Stimulated activated CD4-positive, alpha-beta T cell treated with anti-CD3 and anti-CD28 coated beads, Interleukin-4, amount 100 ng/mL, for 4 hours (primary cell): Measurements from ENCODE around the gene GSTT2.

Experiments used
- DNase-seq, 2 experiments: peaks; one replicate each; pipeline ENCODE4 v3.0.0-alpha.2; 2020

GSTT2 gene

DNA sequence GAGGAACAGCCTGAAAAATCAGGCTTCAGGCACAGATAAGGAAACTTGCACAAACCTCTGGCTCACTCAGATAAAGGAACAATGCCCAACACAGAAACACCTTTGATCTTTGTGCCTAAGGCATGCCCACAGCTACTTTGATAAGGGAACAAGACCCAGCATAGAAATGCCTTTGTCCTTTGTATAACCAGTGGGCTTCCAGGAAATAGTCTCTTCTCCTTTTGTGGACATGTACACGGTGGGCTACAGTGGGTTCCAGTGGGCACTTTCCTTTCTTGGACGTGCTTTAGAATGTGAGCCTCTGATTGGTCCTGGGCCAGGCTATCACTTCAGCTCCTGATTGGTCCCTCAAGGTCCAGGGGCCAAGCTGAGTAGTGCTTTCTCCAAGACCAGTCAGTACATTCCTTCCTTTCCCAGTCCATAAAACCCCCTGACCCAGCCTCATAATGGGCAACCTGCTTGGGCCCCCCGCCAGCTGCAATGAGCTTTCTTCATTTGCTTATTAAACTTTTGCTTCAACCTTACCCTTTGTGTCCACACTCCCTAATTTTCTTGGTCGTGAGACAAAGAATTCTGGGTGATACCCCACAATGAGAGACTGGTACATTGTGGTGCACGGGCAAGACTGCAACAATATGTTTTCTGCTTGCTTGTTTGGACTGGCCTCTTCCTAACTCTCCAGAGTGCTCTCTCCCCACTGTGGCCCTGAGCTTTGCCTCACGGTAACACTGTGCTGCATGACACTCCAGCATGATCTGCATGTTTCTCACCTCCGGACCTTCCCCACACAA, 29.5 kb downstream of the GSTT2 start:
- DNase-seq = no peak

DNA sequence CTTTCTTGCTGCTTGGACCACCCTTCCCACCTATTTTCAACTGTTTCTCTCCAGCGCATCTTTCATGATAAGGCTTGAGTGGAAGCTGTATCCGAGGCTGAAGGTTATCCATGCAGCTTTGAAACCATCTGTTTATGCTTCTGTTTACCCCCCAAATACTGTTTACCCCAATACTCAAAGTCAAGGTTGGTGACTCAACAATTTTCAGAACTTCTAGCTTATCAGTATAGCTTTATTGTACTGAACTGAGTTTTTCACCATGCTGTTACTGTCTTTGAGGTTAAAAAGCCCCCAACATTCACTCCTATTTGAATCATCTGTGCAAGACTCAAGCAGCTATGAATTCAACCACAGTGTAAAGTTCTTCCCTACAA, 30.1 kb downstream of the GSTT2 start:
- DNase-seq = no peak

DNA sequence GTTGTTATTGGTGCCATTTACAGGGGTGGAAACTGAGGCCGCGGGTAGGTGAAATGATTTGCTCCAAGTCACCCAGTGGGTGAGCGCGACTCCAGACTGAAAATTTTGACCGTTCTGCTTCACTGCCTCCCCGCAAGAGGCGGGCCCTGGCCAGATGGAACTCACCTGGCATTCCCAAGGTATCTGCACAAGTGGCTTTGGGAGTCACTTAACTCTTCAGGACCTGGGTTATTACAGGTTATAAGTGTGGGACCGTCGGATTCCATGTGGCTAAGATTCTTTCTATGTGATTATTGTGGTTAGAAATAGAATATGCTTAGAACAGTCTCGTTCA, 31.8 kb downstream of the GSTT2 start:
- no peak for DNase-seq

DNA sequence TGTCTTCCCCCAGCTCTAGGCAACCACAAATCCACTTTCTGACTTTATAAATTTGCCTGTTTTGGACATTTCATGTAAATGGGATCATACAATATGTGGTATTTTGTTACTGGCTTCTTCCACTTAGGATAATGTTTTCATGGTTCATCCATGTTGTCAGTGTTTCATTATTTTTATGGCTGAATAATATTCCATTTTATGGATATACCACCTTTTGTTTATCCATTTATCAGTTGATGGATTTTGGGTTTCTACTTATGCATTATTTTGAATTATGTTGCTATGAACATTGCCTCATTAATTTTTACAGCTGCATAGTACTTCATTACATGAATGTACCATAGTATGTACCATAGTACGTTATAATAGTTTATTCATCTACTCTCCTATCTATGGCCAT, 36.2 kb downstream of the GSTT2 start:
- no peak for DNase-seq

DNA sequence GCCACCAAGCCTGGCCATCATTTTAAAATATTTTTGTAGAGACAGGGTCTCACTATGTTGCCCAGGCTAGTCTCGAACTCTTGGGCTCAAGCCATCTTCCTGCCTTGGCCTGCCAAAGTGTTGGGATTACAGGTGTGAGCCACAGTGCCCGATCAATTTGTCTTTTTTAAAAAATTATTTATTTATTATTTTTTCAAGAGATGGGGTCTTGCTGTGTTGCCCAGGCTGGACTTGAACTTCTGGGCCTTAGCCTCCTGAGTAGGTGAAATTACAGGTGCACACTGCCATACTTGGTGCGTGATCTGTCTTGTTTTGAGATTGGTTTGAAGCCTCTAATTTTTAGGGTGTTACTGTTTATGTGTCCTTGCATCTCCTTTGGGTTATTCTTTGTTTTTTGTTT, 41.4 kb downstream of the GSTT2 start:
- no peak for DNase-seq

DNA sequence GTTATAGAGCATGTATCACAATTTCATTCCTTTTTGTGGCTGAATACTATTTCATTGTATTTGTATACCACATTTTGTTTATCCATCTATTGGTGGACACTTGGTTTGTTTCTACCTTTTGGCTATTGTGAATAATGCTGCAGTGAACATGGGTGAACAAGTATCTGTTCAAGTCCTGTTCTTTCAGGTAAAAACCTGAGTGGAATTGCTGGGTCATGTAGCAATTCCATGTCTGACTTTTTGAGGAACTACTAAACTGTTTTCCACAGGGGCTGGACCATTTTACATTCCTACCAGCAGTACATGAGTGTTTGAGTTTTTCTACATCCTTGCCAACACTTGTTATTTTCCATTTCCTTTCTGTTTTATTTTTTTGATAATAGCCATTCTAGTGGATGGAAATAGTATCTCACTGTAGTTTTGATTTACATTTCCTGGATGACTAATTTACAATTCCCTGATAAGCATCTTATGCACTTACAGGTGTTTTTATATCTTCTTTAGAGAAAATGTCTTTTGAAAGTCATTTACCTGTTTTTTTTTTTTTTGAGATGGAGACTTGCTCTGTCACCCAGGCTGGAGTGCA, 43.4 kb downstream of the GSTT2 start:
- DNase-seq = no peak

DNA sequence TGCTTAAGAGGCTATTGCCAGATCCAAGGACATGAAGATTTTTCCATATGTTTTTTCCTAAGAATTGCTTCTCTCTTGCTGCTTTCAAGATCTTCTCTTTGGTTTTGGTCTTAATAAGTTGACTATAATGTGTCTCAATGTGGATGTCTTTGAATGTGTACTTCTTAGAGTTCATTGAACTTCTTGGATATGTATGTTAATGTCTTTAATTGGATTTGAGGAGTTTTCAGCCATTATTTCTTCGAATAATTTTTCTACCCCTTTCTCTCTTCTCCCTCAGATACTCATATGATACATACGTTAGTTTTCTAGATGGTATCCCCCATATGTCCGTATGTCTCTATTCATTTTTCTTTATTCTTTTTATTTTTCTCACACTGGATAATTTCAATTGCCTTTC, 44.4 kb downstream of the GSTT2 start:
- no peak for DNase-seq

DNA sequence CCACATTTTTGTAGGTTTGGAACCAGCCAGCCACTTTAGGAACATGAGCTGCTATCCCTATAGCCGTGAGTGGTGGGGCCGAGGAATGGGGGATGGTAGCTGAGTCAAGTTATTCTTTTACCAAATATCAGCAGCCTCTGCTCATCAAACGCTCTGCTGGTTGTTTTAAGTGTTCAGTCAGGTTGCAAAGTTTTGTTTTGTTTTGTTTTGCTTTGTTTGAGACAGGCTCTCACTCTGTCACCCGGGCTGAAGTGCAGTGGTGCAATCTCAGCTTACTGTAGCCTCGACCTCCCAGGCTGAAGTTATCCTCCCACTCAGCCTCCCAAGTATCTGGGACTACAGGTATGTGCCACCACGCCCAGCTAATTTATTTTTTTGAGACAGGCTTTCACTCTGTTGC, 45.5 kb downstream of the GSTT2 start:
- DNase-seq = no peak

DNA sequence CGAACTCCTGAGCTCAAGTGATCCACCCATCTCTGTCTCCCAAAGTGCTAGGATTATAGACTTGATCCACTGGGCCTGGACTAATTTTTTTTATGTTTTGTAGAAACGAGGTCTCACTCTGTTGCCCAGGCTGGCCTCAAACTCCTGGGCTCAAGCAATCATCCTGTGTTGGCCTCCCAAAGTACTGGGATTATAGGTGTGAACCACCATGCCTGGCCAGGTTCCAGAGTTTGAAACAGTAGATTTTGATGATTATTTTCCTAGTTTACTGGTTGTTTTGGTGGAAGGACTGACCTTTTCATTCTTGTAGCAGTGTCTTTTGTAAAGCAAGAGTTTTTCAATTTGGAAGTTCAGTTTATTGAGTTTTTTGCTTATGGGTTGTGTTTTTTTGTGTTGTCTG, 46.1 kb downstream of the GSTT2 start:
- no peak for DNase-seq

DNA sequence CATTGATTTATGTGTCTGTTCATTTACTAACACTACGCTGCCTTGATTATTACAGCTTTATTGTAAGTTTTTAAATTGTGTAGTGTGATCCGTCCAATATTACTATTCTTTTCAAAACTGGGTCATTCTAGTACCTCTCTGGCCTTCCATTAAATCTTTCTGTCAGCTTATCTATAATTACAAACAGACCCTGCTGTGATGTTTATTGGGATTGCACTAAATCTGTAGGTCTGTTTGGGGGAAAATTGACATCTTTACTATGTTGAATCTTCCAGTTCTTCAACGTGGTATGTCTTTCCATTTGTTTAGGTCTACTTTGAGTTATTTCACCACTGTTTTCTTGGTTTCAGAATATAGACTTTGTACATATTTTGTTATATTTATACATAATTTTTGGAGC, 46.8 kb downstream of the GSTT2 start:
- no peak for DNase-seq

DNA sequence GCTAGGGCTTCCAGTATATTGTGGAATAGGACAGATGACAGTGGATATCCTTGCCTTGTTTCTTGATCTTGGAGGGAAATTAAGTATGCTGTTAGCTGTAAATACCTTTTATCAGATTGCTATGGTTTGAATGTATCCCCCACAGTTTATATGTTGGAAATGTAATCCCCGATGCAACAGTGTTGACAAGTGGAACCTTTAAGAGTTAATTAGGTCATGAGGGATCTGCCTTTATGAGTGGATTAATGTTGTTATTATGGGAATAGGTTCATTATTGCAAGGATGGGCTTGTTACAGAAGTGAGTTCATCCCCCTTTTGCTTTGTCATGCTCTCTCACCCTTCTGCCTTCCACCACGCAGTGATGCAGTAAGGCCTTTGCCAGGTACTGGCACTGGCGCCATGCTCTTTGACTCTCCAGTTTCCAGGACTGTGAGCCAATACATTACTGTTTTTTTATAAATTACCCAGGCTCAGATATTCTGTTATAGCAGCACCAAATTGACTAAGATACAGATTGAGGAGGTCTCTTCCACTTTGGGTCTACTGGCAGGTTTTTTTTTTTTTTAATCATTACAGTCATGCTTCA, 47.5 kb downstream of the GSTT2 start:
- no peak for DNase-seq

DNA sequence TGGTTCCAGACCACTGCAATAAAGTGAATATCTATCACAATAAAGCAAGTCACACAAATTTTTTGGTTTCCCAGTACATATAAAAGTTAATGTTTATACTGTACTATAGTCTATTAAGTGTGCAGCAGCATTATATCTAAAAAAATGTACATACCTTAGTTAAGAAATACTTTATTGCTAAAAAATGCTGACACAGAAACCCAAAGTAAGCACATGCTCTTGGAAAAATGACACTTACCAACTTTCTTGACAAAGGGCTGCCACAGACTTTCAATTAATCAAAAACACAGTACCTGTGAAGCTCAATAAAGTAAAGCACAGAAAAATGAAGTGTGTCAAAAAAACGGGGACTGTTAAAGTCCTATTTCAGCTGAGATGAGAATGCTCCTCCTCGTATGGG, 48.1 kb downstream of the GSTT2 start:
- DNase-seq = no peak

DNA sequence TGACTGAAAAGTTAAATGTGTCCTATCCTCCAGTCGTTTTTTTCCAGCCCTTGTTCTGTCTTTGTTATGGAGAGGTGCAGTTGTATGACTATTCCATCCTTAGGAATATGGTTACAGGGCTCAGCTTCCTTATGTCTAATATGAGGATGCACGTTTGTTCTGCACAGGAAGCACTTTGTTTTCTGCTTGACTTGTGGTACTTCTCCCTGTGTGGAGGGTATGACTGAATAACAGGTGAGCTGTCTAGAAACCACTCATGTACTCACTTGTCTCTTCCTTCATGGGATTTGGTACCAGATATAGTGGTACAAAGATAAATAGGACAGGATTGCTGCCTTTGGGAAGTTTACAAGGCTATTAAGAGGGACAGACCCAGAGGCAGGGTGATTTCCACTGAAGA, 48.6 kb downstream of the GSTT2 start:
- DNase-seq = no peak

DNA sequence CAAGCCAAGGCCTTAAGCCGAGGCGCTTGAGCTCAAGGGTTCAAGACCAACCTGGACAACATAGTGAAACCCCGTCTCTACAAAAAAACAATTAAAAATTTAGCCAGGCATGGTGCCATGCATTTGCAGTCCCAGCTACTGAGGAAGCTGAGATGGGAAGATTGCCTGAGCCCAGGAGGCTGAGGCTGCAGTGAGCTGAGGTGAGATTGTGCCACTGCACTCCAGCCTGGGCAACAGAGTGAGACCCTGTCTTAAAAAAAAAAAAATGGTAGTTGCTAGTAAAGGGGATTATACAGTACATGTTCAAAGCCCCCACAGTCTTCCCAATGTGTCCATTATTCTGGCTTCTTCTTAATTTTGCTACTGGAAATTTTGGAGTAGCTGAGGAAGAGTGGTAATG, 49.4 kb downstream of the GSTT2 start:
- DNase-seq = no peak

DNA sequence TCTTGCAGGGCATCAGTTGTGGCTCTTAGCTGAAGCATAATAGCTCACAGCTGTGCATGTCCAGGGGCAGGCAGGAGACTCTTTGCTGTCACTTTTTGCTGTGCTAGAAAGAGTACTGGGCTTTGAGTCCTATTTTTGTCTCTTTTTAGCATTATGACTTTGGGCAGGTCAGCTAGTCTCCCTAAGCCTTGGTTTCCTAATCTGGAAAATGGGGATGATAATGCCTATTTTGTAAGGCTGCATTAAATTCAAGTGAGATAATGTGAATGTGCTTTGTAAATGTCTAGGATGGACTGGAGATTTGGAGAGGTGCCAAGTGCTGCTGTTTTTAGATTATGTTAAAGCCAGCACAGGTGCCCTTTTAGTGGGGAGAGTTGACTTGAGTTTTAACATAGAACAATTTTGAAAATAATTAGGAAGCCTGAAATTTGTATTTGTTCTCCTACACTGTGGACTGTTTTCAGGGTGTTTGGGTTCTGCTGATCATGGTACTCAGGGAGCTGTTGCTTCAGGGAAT, 50.3 kb downstream of the GSTT2 start:
- DNase-seq = no peak
